ENCODE results near the gene CRIP3.

The CRIP3 gene

GRCh38 chr6:43283514-43283901, 25.1 kb downstream of the CRIP3 start:
- Histone ChIP-seq H3K4me3 (ENCODE audit: low read depth in 1 of 2, low read length in 2 of 2) (no peak overlapping the region), H3K9ac (ENCODE audit: low read depth in 1 of 2, low read length in 2 of 2) (peak overlapping the region in 1 of 2 donors; percentile 32), H3K27ac (ENCODE audit: low read depth, low read length) (no peak overlapping the region), H3K36me3 (ENCODE audit: control insufficient read depth in 1 of 2, insufficient read depth in 2 of 2, low read length in 2 of 2) (no peaks in the 10 kb centered on the region), H3K9me3 (ENCODE audit: control insufficient read depth in 1 of 2, low read length in 2 of 2) (no peaks in the 10 kb centered on the region), H3K4me1 (ENCODE audit: control insufficient read depth in 1 of 2, insufficient read depth in 2 of 2, low read length in 2 of 2) (peaks cover 24 to 35% of the 10 kb centered on the region in 2 donors), H3K27me3 (ENCODE audit: control insufficient read depth in 1 of 2, insufficient read depth in 2 of 2, low read length in 2 of 2) (no peaks in the 10 kb centered on the region)

DNA sequence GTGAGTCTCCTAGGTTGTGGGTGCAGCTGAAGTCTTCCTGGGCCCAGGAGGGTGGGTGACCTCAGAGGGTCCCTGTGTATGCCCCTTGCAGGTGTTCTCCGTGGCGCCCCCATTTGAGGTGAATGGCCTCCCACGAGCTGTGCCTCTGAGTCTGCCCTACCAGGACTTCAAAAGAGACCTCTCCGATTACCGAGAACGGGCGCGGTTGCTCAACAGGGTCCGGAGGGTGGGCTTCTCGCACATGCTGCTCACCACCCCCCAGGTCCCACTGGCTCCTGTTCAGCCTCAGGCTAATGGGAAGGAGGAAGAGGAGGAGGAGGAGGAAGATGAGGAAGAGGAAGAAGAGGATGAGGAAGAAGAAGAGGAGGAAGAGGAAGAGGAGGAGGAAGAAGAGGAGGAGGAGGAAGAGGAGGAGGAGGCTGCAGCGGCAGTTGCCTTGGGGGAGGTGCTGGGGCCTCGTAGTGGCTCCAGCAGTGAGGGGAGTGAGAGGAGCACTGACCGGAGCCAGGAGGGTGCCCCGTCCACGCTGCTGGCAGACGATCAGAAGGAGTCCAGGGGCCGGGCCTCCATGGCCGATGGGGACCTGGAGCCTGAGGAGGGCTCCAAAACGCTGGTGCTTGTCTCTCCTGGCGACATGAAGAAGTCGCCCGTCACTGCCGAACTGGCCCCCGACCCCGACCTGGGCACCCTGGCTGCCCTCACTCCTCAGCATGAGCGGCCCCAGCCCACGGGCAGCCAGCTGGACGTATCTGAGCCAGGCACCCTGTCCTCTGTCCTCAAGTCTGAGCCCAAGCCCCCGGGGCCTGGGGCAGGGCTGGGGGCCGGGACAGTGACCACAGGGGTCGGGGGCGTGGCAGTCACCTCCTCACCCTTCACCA, 25.8 kb downstream of the CRIP3 start:
- peaks cover 24 to 29% of the 10 kb centered on the region in 2 donors for H3K4me1 ChIP-seq (ENCODE audit: control insufficient read depth in 1 of 2, insufficient read depth in 2 of 2, low read length in 2 of 2)
- H3K9ac ChIP-seq (ENCODE audit: low read depth in 1 of 2, low read length in 2 of 2) = no peak overlapping the region
- H3K27me3 ChIP-seq (ENCODE audit: control insufficient read depth in 1 of 2, insufficient read depth in 2 of 2, low read length in 2 of 2) = no peaks in the 10 kb centered on the region
- H3K36me3 ChIP-seq (ENCODE audit: control insufficient read depth in 1 of 2, insufficient read depth in 2 of 2, low read length in 2 of 2) = no peaks in the 10 kb centered on the region
- no peaks in the 10 kb centered on the region for H3K9me3 ChIP-seq (ENCODE audit: control insufficient read depth in 1 of 2, low read length in 2 of 2)
- no peak overlapping the region for H3K4me3 ChIP-seq (ENCODE audit: low read depth in 1 of 2, low read length in 2 of 2)
- H3K27ac ChIP-seq (ENCODE audit: low read depth, low read length) = no peak overlapping the region

DNA sequence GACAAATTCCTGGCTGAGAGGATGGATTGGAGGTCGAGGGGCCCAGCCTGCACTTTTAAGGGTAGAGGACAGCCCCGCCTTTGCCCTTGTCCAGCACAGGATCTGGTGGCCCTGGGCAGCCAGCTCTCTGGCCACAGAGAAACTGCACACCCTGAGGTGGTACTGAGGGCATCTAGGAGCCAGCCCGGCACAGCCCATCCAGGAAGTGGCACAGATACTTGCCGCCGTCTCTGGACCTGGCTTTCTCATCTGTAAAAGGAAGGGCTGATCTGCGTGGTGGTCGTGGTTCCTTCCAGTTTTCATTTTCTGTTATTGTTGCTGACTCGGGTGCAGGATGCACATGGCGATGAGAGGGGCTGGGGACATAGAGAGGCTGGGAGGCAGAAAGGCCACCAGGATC, 26.6 kb downstream of the CRIP3 start:
- no peak overlapping the region for H3K27ac ChIP-seq (ENCODE audit: low read depth, low read length)
- H3K4me3 ChIP-seq (ENCODE audit: low read depth in 1 of 2, low read length in 2 of 2) = no peak overlapping the region
- no peak overlapping the region for H3K9ac ChIP-seq (ENCODE audit: low read depth in 1 of 2, low read length in 2 of 2)
- H3K36me3 ChIP-seq (ENCODE audit: control insufficient read depth in 1 of 2, insufficient read depth in 2 of 2, low read length in 2 of 2) = no peaks in the 10 kb centered on the region
- H3K9me3 ChIP-seq (ENCODE audit: control insufficient read depth in 1 of 2, low read length in 2 of 2) = no peaks in the 10 kb centered on the region
- peaks cover 24 to 30% of the 10 kb centered on the region in 2 donors for H3K4me1 ChIP-seq (ENCODE audit: control insufficient read depth in 1 of 2, insufficient read depth in 2 of 2, low read length in 2 of 2)
- H3K27me3 ChIP-seq (ENCODE audit: control insufficient read depth in 1 of 2, insufficient read depth in 2 of 2, low read length in 2 of 2) = no peaks in the 10 kb centered on the region

DNA sequence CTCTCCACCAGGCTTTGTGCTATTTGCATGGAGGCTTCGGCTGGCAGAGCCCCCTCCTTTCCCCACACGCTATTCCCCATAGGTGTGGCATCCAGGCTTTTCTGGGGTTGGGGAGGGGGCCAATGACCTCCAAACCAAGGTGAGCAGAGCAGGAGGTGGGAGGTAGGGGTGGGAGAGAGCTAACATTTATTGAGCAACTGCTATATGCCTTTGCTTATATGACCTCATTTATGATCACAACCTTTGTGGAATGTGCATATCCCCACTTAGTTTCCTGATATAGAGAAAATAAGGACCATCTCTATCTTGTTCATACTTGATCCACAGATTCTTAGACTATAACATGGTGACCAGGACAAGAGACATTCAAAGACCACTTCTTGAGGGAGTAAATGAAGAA, 28.4 kb downstream of the CRIP3 start:
- Histone ChIP-seq H3K27me3 (ENCODE audit: control insufficient read depth in 1 of 2, insufficient read depth in 2 of 2, low read length in 2 of 2) (no peaks in the 10 kb centered on the region), H3K9me3 (ENCODE audit: control insufficient read depth in 1 of 2, low read length in 2 of 2) (no peaks in the 10 kb centered on the region), H3K4me1 (ENCODE audit: control insufficient read depth in 1 of 2, insufficient read depth in 2 of 2, low read length in 2 of 2) (peaks cover 32 to 34% of the 10 kb centered on the region in 2 donors), H3K27ac (ENCODE audit: low read depth, low read length) (no peak overlapping the region), H3K36me3 (ENCODE audit: control insufficient read depth in 1 of 2, insufficient read depth in 2 of 2, low read length in 2 of 2) (no peaks in the 10 kb centered on the region), H3K9ac (ENCODE audit: low read depth in 1 of 2, low read length in 2 of 2) (no peak overlapping the region), H3K4me3 (ENCODE audit: low read depth in 1 of 2, low read length in 2 of 2) (no peak overlapping the region)

DNA sequence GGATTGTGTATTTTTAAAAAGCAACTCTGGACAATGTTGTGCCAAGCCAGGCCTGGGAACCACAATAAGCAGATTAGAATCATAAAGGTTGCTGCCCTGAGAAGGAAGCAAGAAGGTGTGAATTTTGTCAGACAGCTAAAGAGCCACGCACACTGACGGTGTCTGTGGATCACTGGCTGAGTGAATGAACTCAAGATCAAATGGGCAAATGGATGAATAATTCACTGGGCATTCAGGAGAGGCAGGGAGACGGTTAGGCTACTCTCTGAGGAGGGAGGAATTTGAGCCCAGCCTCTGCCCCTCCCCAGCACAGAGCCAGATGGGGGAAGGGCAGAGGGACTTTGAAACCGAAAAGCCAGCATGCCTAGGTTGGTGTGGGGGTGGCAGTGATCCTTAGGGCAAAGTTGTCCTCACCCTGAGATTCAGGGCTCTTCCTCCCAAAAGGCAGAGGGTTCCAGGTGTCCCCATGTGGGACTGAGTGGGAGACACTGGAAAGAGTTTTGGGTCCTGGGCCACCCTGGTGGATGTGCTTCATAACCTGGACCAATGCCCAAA, 30.0 kb downstream of the CRIP3 start:
- peak overlapping the region in 1 of 2 donors; percentile 28 for H3K4me3 ChIP-seq (ENCODE audit: low read depth in 1 of 2, low read length in 2 of 2)
- no peaks in the 10 kb centered on the region for H3K9me3 ChIP-seq (ENCODE audit: control insufficient read depth in 1 of 2, low read length in 2 of 2)
- H3K27ac ChIP-seq (ENCODE audit: low read depth, low read length) = peak overlapping the region; percentile 90
- H3K9ac ChIP-seq (ENCODE audit: low read depth in 1 of 2, low read length in 2 of 2) = peak overlapping the region; percentile 18 to 77
- H3K36me3 ChIP-seq (ENCODE audit: control insufficient read depth in 1 of 2, insufficient read depth in 2 of 2, low read length in 2 of 2) = no peaks in the 10 kb centered on the region
- peaks cover 38 to 47% of the 10 kb centered on the region in 2 donors for H3K4me1 ChIP-seq (ENCODE audit: control insufficient read depth in 1 of 2, insufficient read depth in 2 of 2, low read length in 2 of 2)
- H3K27me3 ChIP-seq (ENCODE audit: control insufficient read depth in 1 of 2, insufficient read depth in 2 of 2, low read length in 2 of 2) = no peaks in the 10 kb centered on the region

DNA sequence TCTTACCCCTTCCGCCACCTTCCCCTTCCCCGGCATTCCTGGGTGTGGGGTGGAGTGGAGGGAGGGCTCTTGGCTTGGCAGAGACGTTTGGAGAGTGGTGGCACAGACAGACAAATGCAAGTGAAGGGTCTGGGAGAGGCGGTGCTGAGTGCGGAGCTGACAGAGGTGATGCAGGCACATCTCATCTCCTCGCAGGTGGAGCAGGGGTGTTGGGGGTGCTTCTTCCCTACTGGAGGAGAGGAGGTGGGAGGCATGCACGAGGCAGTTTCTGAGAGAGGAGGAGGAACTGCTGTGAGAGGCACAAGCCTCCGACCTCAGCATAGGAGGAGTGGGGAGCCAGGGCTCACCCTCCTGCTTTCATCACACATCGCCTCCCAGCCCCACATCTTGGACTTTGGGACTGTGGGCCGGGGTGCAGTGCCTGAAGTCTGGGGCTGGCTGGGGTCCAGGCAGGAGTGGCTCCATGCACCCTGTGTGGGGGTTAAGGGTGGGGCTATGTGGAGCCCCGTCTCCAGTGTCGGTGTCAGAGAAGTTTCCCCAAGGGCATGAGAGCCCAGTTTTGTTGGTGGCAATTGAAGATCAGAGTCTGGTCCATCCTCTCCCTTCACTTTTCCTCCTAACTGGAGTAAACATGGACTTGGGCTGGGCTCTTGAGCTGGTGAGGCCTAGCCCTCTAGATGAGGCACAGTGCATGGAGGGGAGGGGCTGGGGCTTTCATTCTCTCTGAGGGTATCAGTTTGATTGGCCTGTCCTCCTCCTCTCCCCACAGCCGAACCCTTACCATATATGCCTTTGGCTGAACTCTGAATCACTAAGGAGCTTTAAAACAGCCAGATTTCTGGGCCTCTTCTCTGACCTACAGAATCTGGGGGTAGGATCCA, 30.7 kb downstream of the CRIP3 start:
- peak overlapping the region; percentile 1 to 28 for H3K4me3 ChIP-seq (ENCODE audit: low read depth in 1 of 2, low read length in 2 of 2)
- H3K27me3 ChIP-seq (ENCODE audit: control insufficient read depth in 1 of 2, insufficient read depth in 2 of 2, low read length in 2 of 2) = no peaks in the 10 kb centered on the region
- no peaks in the 10 kb centered on the region for H3K36me3 ChIP-seq (ENCODE audit: control insufficient read depth in 1 of 2, insufficient read depth in 2 of 2, low read length in 2 of 2)
- H3K9me3 ChIP-seq (ENCODE audit: control insufficient read depth in 1 of 2, low read length in 2 of 2) = no peaks in the 10 kb centered on the region
- peak overlapping the region; percentile 18 to 77 for H3K9ac ChIP-seq (ENCODE audit: low read depth in 1 of 2, low read length in 2 of 2)
- peak overlapping the region; percentile 90 for H3K27ac ChIP-seq (ENCODE audit: low read depth, low read length)
- peaks cover 38 to 53% of the 10 kb centered on the region in 2 donors for H3K4me1 ChIP-seq (ENCODE audit: control insufficient read depth in 1 of 2, insufficient read depth in 2 of 2, low read length in 2 of 2)

DNA sequence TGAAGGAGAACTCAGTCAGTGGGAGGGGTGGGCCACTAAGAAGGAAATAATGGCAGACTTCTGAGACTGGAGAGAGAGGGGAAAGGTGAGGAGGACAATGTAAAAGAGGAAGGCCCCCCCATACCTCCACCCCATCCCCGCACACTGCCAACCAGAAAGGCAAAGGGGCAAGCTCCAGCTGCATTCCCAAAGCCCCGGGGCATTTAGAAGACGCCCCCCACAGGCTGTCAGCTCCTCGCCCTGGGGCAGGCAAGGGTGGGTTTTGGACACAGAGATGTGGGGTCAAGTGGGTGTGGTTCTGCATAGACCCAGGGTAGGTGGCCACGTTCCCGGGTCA, 31.4 kb downstream of the CRIP3 start:
- Histone ChIP-seq H3K27me3 (ENCODE audit: control insufficient read depth in 1 of 2, insufficient read depth in 2 of 2, low read length in 2 of 2) (no peaks in the 10 kb centered on the region), H3K4me3 (ENCODE audit: low read depth in 1 of 2, low read length in 2 of 2) (peak overlapping the region in 1 of 2 donors; percentile 1), H3K4me1 (ENCODE audit: control insufficient read depth in 1 of 2, insufficient read depth in 2 of 2, low read length in 2 of 2) (peaks cover 38 to 54% of the 10 kb centered on the region in 2 donors), H3K36me3 (ENCODE audit: control insufficient read depth in 1 of 2, insufficient read depth in 2 of 2, low read length in 2 of 2) (no peaks in the 10 kb centered on the region), H3K9ac (ENCODE audit: low read depth in 1 of 2, low read length in 2 of 2) (peak overlapping the region; percentile 18 to 75), H3K9me3 (ENCODE audit: control insufficient read depth in 1 of 2, low read length in 2 of 2) (no peaks in the 10 kb centered on the region), H3K27ac (ENCODE audit: low read depth, low read length) (peak overlapping the region; percentile 85)

DNA sequence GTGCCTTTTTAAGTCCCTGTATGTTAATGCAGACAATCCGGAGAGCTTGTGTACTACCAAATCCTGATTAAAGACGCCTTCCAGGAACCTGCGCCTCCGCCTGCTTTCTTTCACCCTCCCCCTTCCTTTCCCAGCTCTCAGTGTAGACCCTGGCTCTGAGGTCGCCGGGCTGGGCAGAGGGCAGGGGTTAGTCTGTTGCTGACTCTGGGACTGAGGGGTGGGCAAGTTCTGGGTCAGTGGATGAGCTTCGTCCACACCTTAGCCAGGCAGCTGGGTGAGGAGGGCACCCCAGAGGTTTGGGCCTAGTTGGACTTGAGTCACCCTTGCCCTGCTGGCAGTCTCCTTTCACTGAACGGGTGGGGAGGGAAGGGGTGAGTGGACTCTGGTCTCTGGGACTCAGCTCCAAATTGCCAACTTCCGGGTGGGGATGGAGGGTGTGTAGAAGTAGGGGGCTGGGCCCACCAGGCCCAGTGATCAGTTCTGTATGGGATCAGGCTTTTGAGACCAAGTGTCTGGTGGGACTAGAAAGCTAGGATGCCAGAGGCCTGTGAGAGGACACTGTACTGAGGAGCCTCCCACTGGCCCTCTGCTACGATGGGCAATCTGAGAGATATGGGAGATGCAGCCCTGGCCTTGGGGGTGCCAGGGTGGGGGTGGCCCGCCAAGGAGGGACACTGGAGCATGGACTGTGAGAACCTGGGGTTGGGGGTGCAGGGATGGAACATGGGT, 31.9 kb downstream of the CRIP3 start:
- Histone ChIP-seq H3K27ac (ENCODE audit: low read depth, low read length) (peak overlapping the region; percentile 85), H3K4me3 (ENCODE audit: low read depth in 1 of 2, low read length in 2 of 2) (peak overlapping the region; percentile 56 to 67), H3K27me3 (ENCODE audit: control insufficient read depth in 1 of 2, insufficient read depth in 2 of 2, low read length in 2 of 2) (no peaks in the 10 kb centered on the region), H3K36me3 (ENCODE audit: control insufficient read depth in 1 of 2, insufficient read depth in 2 of 2, low read length in 2 of 2) (no peaks in the 10 kb centered on the region), H3K9ac (ENCODE audit: low read depth in 1 of 2, low read length in 2 of 2) (peak overlapping the region; percentile 18 to 75), H3K4me1 (ENCODE audit: control insufficient read depth in 1 of 2, insufficient read depth in 2 of 2, low read length in 2 of 2) (peaks cover 38 to 59% of the 10 kb centered on the region in 2 donors), H3K9me3 (ENCODE audit: control insufficient read depth in 1 of 2, low read length in 2 of 2) (no peaks in the 10 kb centered on the region)

DNA sequence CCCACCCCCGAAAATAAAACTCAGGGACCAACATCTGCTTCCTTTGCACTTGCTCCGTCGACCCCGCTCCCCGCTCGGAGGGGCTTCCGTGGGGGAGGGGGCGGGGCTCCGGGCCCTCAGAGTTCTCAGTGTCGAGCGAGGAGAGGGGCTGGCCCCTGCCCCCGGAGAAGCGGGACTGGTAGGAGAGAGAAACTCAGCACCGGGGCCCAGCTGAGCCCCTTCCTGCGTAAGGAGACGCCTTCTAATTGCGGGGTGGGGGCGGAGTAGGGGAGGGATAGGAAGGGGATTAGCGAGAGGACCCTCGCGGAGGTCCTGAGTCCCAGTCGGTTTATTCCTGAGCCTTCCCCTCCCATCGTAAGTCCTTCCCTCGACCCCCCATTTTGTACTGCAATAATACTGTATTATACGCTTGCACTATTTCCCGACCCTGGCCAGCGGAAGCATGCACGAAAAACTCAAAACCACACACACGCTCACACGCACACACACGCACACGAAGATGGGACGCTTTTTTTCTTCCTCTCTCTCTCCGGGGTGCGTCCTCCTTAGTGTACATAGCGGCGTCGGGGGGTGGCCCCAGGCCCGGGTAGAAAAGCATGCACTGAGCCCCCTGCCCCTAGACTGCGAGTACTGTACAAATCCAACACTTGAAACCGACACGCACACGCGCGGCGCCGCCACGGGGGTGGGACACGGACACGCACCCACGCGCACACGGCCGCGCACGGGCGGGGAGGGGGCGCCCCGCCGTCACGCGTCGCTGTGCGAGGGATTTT, 32.6 kb downstream of the CRIP3 start:
- H3K9ac ChIP-seq (ENCODE audit: low read depth in 1 of 2, low read length in 2 of 2) = peak overlapping the region; percentile 12 to 75
- H3K27ac ChIP-seq (ENCODE audit: low read depth, low read length) = peak overlapping the region; percentile 85
- H3K4me1 ChIP-seq (ENCODE audit: control insufficient read depth in 1 of 2, insufficient read depth in 2 of 2, low read length in 2 of 2) = peaks cover 42 to 64% of the 10 kb centered on the region in 2 donors
- H3K27me3 ChIP-seq (ENCODE audit: control insufficient read depth in 1 of 2, insufficient read depth in 2 of 2, low read length in 2 of 2) = no peaks in the 10 kb centered on the region
- no peaks in the 10 kb centered on the region for H3K36me3 ChIP-seq (ENCODE audit: control insufficient read depth in 1 of 2, insufficient read depth in 2 of 2, low read length in 2 of 2)
- H3K4me3 ChIP-seq (ENCODE audit: low read depth in 1 of 2, low read length in 2 of 2) = peak overlapping the region; percentile 56 to 67
- no peaks in the 10 kb centered on the region for H3K9me3 ChIP-seq (ENCODE audit: control insufficient read depth in 1 of 2, low read length in 2 of 2)

Measured in duodenal mucosa (tissue), 2 donors.